DOHH2 (cell line): Measurements from ENCODE around the gene INTS15.

Experiments used
- EZH2phosphoT487 ChIP-seq: fragments of 200-600 bp; sonication (generic); IDR thresholded peaks from 2 replicates; pipeline ENCODE4 v1.6.1; 2017; ENCODE audit warnings: borderline replicate concordance, mild to moderate bottlenecking, antibody characterized with exemption, low read length, moderate library complexity, mixed read lengths
- TF ChIP-seq, protein P1 (sequence below): fragments of 200-600 bp; sonication (generic); IDR thresholded peaks from one replicate; pipeline ENCODE4 v1.5.1; 2014; ENCODE audit warnings: antibody characterized with exemption, mild to moderate bottlenecking, low read depth, low read length; ENCODE audit not compliant: poor library complexity, severe bottlenecking

- TF ChIP-seq, protein P1, sequence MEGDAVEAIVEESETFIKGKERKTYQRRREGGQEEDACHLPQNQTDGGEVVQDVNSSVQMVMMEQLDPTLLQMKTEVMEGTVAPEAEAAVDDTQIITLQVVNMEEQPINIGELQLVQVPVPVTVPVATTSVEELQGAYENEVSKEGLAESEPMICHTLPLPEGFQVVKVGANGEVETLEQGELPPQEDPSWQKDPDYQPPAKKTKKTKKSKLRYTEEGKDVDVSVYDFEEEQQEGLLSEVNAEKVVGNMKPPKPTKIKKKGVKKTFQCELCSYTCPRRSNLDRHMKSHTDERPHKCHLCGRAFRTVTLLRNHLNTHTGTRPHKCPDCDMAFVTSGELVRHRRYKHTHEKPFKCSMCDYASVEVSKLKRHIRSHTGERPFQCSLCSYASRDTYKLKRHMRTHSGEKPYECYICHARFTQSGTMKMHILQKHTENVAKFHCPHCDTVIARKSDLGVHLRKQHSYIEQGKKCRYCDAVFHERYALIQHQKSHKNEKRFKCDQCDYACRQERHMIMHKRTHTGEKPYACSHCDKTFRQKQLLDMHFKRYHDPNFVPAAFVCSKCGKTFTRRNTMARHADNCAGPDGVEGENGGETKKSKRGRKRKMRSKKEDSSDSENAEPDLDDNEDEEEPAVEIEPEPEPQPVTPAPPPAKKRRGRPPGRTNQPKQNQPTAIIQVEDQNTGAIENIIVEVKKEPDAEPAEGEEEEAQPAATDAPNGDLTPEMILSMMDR, result no peak
- TF ChIP-seq EZH2phosphoT487, result no peak
Observed at GRCh38 chr7:6634021-6634420, 44.2 kb downstream of the INTS15 start.
